ENCODE results near the gene B4GALT5.

- TF ChIP-seq POLR2A (IDR thresholded peaks at IDR 0.05; ENCODE audit: low read depth, low read length) (no peak), POLR2AphosphoS5 (IDR thresholded peaks at IDR 0.05; ENCODE audit: low read depth, low read length) (no peak), TAF1 (IDR thresholded peaks at IDR 0.05; ENCODE audit: borderline replicate concordance, low read depth, low read length) (no peak)
Measured at GRCh38 chr20:49710971-49711666, 2.6 kb downstream of the B4GALT5 start.
